GM12878 (cell line): Measurements from ENCODE around the gene PGBD4. TPM values are rescaled to one million over a fixed set of nuclear protein-coding genes. Genes with fewer than 3 reads are reported as not detected.

Experiments used
- ATAC-seq: fragments of 200-7000 bp; cut with Tn5 transposase; 3 replicates; pipeline ENCODE4 v1.9.1; 2020; ENCODE audit warnings: mild to moderate bottlenecking, moderate library complexity
- BruUV-seq: library from RNA; stranded (reverse); fragments of 400-500 nt; replicated peaks from 2 replicates; lab custom pipeline; 2021; lab: Mats Ljungman, UMichigan
- CTCF ChIA-PET: fragments of 300-600 bp; sonication (Branson Sonifier 250); formaldehyde crosslinking; extraction: SDS; loops from one replicate; lab custom pipeline; 2021; ENCODE audit warnings: inconsistent platforms; lab: Yijun Ruan, JAX
- POLR2A ChIA-PET: fragments of 350-600 bp; formaldehyde crosslinking; extraction: SDS; loops from one replicate; lab custom pipeline; 2021; ENCODE audit warnings: inconsistent platforms; lab: Charles Lee
- RAD21 ChIA-PET: fragments of 300-600 bp; sonication (Branson Sonifier 250); formaldehyde crosslinking; loops from one replicate; lab custom pipeline; 2023; ENCODE audit warnings: antibody characterized with exemption; ENCODE audit not compliant: unreplicated experiment; lab: Charles Lee
- SMC1A ChIA-PET: fragments of 300-600 bp; sonication (Branson Sonifier 250); formaldehyde crosslinking; loops from one replicate; lab custom pipeline; 2023; ENCODE audit not compliant: unreplicated experiment, uncharacterized antibody; lab: Charles Lee
- DNase-seq: peaks from one replicate; pipeline ENCODE4 v3.0.0-alpha.2; 2011; ENCODE audit warnings: low read depth, low spot score
- FAIRE-seq: peaks from 3 replicates; lab custom pipeline; 2011; peaks lifted over from hg19 to GRCh38; lab: Jason Lieb, UNC
- H2AFZ ChIP-seq: 2 replicates; pipeline ENCODE4 v1.6.0; 2011; ENCODE audit warnings: low read depth, low read length, control low read depth; ENCODE audit not compliant: control insufficient read depth
- H3K27ac ChIP-seq: 2 replicates; pipeline ENCODE4 v1.5.1; 2011; ENCODE audit warnings: control low read depth; ENCODE audit not compliant: control insufficient read depth, insufficient read depth
- H3K27me3 ChIP-seq, 2 experiments: replicated peaks in 1 of 2; 2 replicates each; pipeline versions ENCODE4 v1.6.0 to v1.6.1; 2011; ENCODE audit warnings: low read length in 1 of 2; ENCODE audit not compliant: control insufficient read depth in 2 of 2, insufficient read depth in 2 of 2
- H3K36me3 ChIP-seq, 2 experiments: 2 replicates each; pipeline ENCODE4 v1.5.1; 2011; ENCODE audit warnings: low read length in 1 of 2; ENCODE audit not compliant: control insufficient read depth in 2 of 2, insufficient read depth in 2 of 2
- H3K4me1 ChIP-seq: 2 replicates; pipeline ENCODE4 v1.6.1; 2011; ENCODE audit warnings: mild to moderate bottlenecking, low read length, moderate library complexity, mixed read lengths; ENCODE audit not compliant: control insufficient read depth, insufficient read depth
- H3K4me2 ChIP-seq: 2 replicates; pipeline ENCODE4 v1.6.0; 2011; ENCODE audit warnings: control low read depth; ENCODE audit not compliant: control insufficient read depth, insufficient read depth
- H3K4me3 ChIP-seq: fragments of 200-600 bp; sonication (generic); 2 replicates; pipeline ENCODE4 v1.5.1; 2016
- H3K79me2 ChIP-seq: 2 replicates; pipeline ENCODE4 v1.6.0; 2011; ENCODE audit warnings: low read length; ENCODE audit not compliant: control insufficient read depth, insufficient read depth
- H3K9ac ChIP-seq: 2 replicates; pipeline ENCODE4 v1.8.0; 2011; ENCODE audit warnings: low read length, control low read depth, mixed read lengths; ENCODE audit not compliant: control insufficient read depth, insufficient read depth
- H3K9me3 ChIP-seq: replicated peaks from 3 replicates; pipeline ENCODE4 v1.5.1; 2011; ENCODE audit warnings: mild to moderate bottlenecking, low read length; ENCODE audit not compliant: control insufficient read depth, insufficient read depth
- H4K20me1 ChIP-seq: 2 replicates; pipeline ENCODE4 v1.6.0; 2011; ENCODE audit not compliant: control insufficient read depth, insufficient read depth
- ESRRA ChIP-seq: IDR thresholded peaks from 2 replicates; pipeline ENCODE4 v1.6.1; 2012; ENCODE audit warnings: mild to moderate bottlenecking, low read length, improper control_type of control experiment
- MTA2 ChIP-seq: fragments of 450-650 bp; IDR thresholded peaks from 2 replicates; pipeline ENCODE4 v1.6.1; 2016; ENCODE audit warnings: low read depth, mild to moderate bottlenecking, moderate library complexity
- WGBS: methylation state at CpG from one replicate; pipeline ENCODE4 v1.1.6; 2016; ENCODE audit warnings: low lambda C conversion rate; ENCODE audit not compliant: insufficient replicate concordance, insufficient coverage; ENCODE audit errors: missing lambda C conversion rate; 5-methylcytosine and 5-hydroxymethylcytosine counted together
- in situ Hi-C: fragments of 300-500 bp; cut with MboI; formaldehyde crosslinking; loops from 9 replicates; pipeline ENCODE4 v1.14.3; 2018; ENCODE audit warnings: mixed read lengths
- intact Hi-C: fragments of 100-400 bp; cut with micrococcal nuclease; formaldehyde crosslinking; loops from one replicate; pipeline ENCODE4 v1.14.2; 2022; ENCODE audit not compliant: unreplicated experiment
- polyA plus RNA-seq, 11 experiments: library from polyadenylated mRNA; depleted of rRNA in 4 of 11; unstranded in 6 of 11; stranded (reverse) in 5 of 11; fragments of >200 nt; fragmentation: Nextera tagmentation in 4 of 11; fragmentation: Illumina TruSeq in 1 of 11; extraction: Ambion mirVana in 4 of 11; extraction: Trizol in 1 of 11; gene quantifications; 1 replicate in 1 of 11; 2 replicates in 10 of 11; pipeline versions ENCODE4 v1.2.1 to v1.2.3, GENCODE V29; 2011 to 2016; ENCODE audit warnings: inconsistent platforms in 2 of 11, missing spikeins in 2 of 11, low read depth in 1 of 11
- total RNA-seq, 4 experiments: library from RNA; depleted of rRNA in 3 of 4; stranded (reverse); fragments of >200 nt in 3 of 4; fragmentation: Illumina TruSeq in 1 of 4; extraction: Trizol in 1 of 4; gene quantifications; 2 replicates each; pipeline versions ENCODE4 v1.2.1 to v1.2.3, GENCODE V29; 2013 to 2021

PGBD4 gene
- total and polyA plus RNA-seq, 10 of the 15 experiments (the other 5 are each of a cell fraction or from before 2014, with no cell fraction given) = 1.2 to 5.8 (median 2.8) TPM

DNA sequence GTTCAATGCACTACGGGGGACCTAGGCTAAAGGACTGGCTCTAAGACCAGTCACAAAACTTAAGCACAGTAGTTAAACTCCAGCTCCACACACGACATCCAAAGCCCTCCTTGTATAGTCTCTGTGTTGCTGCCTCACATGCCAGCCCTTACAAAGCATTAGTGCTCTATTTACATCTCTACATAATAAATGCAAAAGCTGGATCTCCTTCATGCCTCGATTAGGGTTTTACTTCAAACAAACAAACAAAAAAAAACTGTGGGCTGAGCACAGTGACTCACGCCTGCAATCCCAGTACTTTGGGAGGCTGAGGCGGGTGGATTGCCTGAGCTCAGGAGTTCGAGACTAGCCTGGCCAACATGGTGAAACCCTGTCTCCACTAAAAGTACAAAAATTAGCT is 9.6 kb downstream of the PGBD4 start:
- no peak overlapping the region for H2AFZ ChIP-seq
- WGBS = 56% methylated on average over 6 of the region's 6 CpGs
- no peak overlapping the region for H3K27ac ChIP-seq
- no peaks in the 10 kb centered on the region for H3K9me3 ChIP-seq
- intact Hi-C loops = no loop called here
- ChIA-PET POLR2A (no interaction called here), RAD21 (interaction anchor here (6.9 kb wide), 1 partner anchor 98 kb away, joined by 71 read pairs; the partner anchor contains the start of gene KATNBL1), SMC1A (interaction anchor here (1.2 to 4.2 kb wide), 2 partner anchors 9 to 98 kb away, joined by 3 to 65 read pairs; partner anchors contain the start of gene KATNBL1), CTCF (interaction anchor here (0.7 to 6.8 kb wide), 5 partner anchors 12 to 476 kb away, joined by 3 to 136 read pairs (median 9); partner anchors contain the start of gene KATNBL1)
- no peaks in the 10 kb centered on the region for H4K20me1 ChIP-seq
- H3K36me3 ChIP-seq = no peaks in the 10 kb centered on the region
- TF ChIP-seq ESRRA = no peak
- H3K9ac ChIP-seq = no peak overlapping the region
- ATAC-seq (no peak), FAIRE-seq (no peak), DNase-seq (no peak)
- no TSS peak for BruUV-seq
- in situ Hi-C loops = no loop called here
- H3K79me2 ChIP-seq = no peaks in the 10 kb centered on the region
- no peak overlapping the region for H3K4me2 ChIP-seq
- no peaks in the 10 kb centered on the region for H3K4me1 ChIP-seq
- no peaks in the 10 kb centered on the region for H3K27me3 ChIP-seq
- no peak overlapping the region for H3K4me3 ChIP-seq

DNA sequence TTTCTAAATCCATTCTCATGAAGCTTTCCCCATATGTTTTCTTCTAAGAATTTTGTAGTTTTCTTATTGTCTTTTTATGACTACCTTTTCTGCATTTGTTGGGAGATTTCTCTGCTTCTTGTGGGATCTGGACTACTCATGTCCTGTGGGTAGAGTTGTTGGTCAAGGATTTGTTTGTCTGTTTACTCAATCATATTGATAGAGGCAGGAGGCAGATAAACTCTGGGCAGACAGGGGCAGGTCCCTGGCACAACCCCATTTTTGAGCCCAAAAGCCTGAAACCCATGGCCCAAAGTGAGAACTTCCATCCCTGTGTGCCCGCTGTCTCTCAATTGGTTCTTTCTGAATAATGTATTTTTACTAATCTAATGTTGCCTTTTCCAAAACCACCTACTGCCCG is 12.3 kb downstream of the PGBD4 start:
- Histone ChIP-seq H2AFZ (no peak overlapping the region), H3K36me3 (no peaks in the 10 kb centered on the region), H3K9me3 (no peaks in the 10 kb centered on the region), H3K27me3 (no peaks in the 10 kb centered on the region), H3K4me1 (no peaks in the 10 kb centered on the region), H3K27ac (no peak overlapping the region), H3K4me2 (no peak overlapping the region), H3K79me2 (no peaks in the 10 kb centered on the region), H3K4me3 (no peak overlapping the region), H4K20me1 (no peaks in the 10 kb centered on the region), H3K9ac (no peak overlapping the region)
- ChIA-PET POLR2A (no interaction called here), CTCF (interaction anchor here (1.1 kb wide), 1 partner anchor 96 kb away, joined by 5 read pairs; the partner anchor contains the start of gene KATNBL1), SMC1A (interaction anchor here (1.3 kb wide), 1 partner anchor 9 kb away, joined by 3 read pairs; no protein-coding TSS in a partner anchor), RAD21 (no interaction called here)
- intact Hi-C loops = no loop called here
- DNase-seq (no peak), ATAC-seq (no peak), FAIRE-seq (no peak)
- in situ Hi-C loops = no loop called here
- no TSS peak for BruUV-seq
- TF ChIP-seq MTA2 = no peak
- whole genome bisulfite sequencing = 50% methylated on average over 2 of the region's 2 CpGs
